Astrocyte of the spinal cord (primary cell): ENCODE results near the gene ANKRD23.
A peak's percentile ranks its signal among the peaks of the same experiment; 100 is the strongest.

Experiments
- DNase-seq: peaks from one replicate; pipeline ENCODE4 v3.0.0; 2011; ENCODE audit warnings: low read depth, low spot score
- H3K4me3 ChIP-seq: 2 replicates; pipeline ENCODE4 v1.5.1; 2011; ENCODE audit warnings: low read depth, mild to moderate bottlenecking, low read length, moderate library complexity
- in situ Hi-C: cut with HindIII; loops from 2 replicates; pipeline ENCODE4 v1.10.0; 2017; ENCODE audit warnings: low sequenced_read_pairs
- TF ChIP-seq, protein P1 (sequence below): IDR thresholded peaks from 2 replicates; pipeline ENCODE4 v1.5.1; 2012; ENCODE audit warnings: low read depth, mild to moderate bottlenecking, low read length, inconsistent platforms

Gene ANKRD23

DNA sequence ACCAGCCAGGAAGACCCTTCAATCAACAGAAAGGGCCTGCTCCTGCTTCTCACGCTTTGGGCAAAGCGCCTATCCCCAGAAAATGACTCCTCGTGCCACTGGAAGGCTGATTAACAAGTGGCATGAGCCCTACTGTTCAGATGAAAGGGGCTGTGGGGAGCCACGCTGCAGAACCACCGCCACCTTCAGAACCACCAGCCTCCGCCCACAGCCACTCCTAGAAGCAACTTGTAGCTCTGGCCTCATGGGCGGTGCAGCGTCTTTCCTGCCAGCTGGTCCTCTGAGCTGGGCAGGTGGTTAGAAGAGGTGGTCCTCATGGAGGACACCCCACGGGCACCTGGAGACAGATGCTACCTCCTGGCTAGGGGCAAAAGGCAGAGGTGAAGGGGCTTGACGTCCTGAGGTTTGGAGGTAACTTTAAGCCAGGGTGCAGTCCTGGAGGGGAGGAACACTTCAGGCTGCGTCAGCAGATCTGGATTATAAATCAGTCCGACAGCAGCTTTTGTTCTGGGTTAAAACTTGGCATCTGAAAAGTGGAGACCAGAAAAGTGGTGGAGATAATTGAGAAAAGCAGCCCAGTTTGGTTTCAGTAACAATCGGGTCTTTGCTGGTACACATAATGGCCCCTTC lies 26.9 kb upstream of the ANKRD23 start:
- TF ChIP-seq, protein P1, sequence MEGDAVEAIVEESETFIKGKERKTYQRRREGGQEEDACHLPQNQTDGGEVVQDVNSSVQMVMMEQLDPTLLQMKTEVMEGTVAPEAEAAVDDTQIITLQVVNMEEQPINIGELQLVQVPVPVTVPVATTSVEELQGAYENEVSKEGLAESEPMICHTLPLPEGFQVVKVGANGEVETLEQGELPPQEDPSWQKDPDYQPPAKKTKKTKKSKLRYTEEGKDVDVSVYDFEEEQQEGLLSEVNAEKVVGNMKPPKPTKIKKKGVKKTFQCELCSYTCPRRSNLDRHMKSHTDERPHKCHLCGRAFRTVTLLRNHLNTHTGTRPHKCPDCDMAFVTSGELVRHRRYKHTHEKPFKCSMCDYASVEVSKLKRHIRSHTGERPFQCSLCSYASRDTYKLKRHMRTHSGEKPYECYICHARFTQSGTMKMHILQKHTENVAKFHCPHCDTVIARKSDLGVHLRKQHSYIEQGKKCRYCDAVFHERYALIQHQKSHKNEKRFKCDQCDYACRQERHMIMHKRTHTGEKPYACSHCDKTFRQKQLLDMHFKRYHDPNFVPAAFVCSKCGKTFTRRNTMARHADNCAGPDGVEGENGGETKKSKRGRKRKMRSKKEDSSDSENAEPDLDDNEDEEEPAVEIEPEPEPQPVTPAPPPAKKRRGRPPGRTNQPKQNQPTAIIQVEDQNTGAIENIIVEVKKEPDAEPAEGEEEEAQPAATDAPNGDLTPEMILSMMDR: no peak
- peak overlapping the region; percentile 73 for H3K4me3 ChIP-seq
- peak; percentile 35 for DNase-seq
- in situ Hi-C loops: no loop called here

DNA sequence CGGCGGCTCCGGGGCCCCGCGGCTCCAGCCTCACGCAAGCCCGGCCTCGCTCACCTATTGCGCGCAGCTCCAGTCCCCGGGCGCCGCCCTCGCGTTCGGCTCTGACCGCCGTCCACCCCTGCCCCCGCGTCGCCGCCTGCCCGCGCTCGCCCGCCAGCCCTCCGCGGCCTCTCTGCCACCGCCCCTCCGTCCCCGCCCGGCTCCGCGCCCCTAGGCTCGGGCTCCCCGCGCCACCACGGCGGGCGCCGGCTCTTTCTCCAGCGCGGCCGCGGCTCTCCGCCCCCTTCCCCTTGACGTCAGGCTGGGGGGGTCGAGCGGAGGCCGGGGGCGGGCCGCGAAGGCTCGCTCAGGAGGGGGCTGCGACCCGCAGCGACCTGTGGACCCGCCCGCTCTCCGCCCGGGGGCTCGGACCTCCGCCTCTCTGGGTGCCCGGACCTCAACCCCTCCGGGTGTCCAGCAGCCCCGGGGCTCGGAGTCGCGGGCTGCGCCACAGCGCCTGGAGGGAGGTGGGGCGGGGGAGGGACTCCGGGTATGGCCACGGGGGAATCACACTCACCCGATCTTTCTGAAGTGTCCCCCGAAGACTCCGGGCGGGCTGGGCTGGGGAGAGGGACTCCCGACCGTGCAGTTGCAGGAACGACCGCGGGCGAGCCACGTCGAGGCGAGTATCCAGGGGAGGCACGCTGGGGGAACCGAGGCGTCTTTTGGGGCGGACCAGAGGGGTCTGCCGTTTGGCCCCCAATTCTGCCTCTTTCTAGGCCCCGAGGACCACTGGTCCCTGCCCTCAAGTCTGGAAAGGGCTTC lies 26.2 kb upstream of the ANKRD23 start, which contains the start of gene SEMA4C:
Gene SEMA4C (minus strand): TSS at position 259 of the 804 bp plus-strand sequence. CDS start 2,194 bp downstream, outside the sequence.
- DNase-seq: peak; percentile 28
- in situ Hi-C loops: no loop called here
- peak within 1 kb of the TSS; percentile 73 for H3K4me3 ChIP-seq
- TF ChIP-seq, protein P1: no peak

DNA sequence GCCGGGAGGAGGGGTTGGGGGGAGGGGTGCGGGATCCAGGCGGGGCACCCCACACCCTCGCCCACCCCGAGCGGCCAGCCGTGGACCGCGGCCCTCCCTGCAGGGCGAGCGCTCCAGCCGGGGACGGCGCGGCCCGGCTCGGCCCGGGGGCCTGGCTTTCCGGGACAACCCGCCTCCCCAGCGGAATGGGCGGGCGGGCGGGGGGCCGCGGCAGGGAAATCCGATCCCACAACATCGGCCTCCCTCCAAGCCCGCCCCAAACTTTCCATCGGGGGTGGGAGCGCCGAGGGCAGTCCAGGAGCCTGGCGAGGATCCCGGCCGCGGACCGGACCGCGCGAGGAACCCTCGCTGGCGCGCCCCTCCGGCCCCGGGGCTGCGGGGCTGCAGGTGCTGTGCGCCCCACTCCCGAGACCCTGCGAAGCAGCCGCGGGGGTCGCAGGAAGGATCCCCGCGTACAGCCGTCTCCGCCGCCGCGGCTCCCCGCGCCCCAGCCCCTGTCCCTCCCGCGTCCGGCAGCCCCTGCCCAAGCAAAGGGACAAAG lies 25.5 kb upstream of the ANKRD23 start:
- H3K4me3 ChIP-seq: peak overlapping the region; percentile 73
- peak; percentile 80 for DNase-seq
- TF ChIP-seq, protein P1: no peak
- in situ Hi-C loops: no loop called here

DNA sequence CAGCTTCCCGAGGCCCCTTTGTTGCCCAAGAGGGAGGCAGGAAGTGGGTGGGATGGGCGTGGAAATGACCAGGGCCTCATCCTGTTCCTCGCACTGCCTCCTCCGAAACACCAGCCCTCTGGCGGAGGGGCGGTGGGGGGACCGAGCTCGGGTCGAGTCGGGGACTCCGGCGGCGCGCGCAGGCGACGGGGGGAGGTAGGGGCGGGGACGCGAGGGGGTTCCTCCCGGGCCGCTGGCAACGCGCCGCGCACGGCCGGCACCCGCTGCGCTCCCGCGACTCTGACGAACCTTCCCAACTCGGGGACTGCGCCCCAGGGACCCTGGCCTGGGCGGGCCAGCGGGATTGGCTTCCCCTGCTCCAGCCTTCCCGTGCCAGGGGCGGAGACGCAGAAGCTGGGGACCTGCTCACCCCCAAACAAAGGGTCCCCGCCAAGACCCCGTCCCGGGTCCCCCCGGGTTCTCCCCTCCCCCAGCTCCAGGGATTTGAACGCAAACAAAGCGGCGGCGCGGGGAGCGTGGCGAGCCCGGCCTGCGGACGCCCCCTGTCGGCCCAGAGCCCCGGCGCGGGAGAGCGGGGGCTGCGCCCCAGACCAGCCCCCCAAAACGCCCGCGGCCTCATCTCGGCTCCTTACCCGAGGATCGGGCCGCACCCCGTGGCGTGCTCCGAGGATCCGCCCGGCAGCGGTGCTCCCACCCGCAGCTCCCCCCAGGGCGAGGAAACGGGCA lies 24.9 kb upstream of the ANKRD23 start:
- TF ChIP-seq, protein P1: peak; percentile 62
- in situ Hi-C loops: no loop called here
- peak; percentile 91 for DNase-seq
- H3K4me3 ChIP-seq: peak overlapping the region; percentile 73

DNA sequence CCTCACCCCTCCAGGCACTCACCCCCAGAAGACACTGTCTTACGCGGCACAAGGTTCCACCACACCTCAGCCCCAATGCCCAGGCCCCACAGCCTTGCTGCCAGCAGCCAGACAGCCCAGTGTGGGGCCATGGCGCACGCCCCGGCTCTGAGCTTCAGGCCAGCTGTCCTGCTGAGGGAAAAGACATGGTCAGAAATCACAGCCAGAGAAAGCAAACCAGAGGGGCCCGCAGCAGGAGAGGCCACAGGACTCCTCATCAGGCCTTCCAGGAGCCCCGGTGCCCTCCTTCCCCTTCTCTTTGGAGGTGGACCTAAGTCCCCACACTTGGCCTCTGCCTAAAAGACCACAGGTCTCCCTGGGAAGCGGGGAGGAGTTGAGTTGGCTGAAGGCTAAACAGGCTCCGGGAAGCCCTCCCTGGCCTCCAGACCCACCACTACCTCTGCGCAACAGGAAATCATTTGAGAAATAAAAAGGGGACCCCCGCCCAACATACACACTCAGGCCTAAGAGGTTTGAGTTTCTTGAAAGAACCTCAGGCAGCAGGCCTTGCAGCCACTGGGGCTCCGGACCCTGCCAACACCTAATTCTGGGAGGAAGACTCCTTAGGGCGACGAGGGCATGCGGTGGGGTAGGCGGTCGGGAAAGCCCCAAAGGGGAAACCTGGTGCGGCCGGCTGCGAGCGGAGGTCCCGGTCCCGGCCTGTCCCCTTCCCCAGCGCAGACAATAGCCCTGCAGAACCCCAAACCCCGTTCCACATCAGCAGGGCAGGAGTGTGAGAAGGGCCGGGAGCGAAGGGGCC lies 24.1 kb upstream of the ANKRD23 start:
- in situ Hi-C loops: no loop called here
- TF ChIP-seq, protein P1: no peak
- DNase-seq: peak; percentile 49
- H3K4me3 ChIP-seq: peak overlapping the region; percentile 73
